ENCODE measurements around the gene TMEM39B.
"Not testable (repeated sequence)": the region's sequence is repeated elsewhere in the genome, so short reads cannot be mapped to it uniquely, and the experiment has no call there.

TMEM39B gene

DNA sequence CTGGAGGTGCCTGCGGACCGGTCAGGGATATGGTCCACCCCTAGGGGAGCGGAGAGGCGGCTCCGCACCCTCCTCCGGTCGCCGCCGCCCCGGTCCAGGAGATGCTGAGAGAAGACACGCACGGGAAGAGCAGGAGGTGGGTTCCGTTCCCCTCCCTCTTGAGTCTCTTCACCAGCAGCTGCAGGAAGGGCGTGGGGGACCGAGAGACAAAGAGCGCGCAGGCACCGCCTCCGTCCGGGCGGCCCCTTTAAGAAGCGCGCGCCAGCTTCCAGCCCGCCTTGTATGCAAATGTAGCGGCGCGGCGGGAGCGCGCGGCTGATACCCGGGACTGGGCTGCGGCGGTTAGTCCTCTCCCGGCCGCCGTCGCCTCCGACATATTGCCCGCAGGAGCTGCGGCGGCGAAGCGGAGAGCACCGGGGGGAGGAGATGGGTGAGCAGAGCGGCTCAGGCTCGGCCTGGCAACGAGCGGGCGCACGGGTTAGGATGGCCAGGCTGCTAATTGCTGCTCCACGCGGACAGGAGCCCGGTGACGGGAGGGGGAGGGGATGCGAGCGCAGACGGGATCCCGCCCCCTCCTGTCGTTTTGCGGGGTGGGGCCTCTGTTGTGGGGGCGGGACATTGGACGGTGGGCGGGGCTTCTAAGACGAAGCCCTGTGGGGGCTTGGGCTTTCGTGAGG, at the start of gene TMEM39B:
TMEM39B (plus strand) TSS at position 318 of the 677 bp plus-strand sequence; CDS start at position 427, 109 bp downstream.
- DNase-seq (ENCODE audit: low read depth, low spot score), result peak; percentile 99

DNA sequence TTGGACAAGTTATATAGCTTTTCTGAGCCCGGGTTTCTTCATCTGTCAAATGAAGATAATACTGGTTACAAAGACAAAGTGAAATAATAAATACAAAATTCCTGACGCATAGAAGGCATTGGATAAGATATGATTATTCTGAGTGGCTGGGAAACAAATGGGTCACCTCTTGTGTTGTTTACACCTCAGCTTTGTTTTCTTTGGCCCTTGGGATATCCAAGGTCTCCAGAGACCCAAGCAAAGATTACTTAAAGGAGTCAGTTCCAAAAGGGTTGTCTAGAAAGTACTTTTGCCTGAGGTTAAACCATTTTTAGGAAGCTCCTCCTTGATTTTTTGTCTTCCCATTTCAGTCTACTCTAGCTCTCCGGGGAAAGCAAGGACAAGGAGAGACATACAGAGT, 49.4 kb upstream of the TMEM39B start:
- DNase-seq (ENCODE audit: low read depth, low spot score), result no peak

DNA sequence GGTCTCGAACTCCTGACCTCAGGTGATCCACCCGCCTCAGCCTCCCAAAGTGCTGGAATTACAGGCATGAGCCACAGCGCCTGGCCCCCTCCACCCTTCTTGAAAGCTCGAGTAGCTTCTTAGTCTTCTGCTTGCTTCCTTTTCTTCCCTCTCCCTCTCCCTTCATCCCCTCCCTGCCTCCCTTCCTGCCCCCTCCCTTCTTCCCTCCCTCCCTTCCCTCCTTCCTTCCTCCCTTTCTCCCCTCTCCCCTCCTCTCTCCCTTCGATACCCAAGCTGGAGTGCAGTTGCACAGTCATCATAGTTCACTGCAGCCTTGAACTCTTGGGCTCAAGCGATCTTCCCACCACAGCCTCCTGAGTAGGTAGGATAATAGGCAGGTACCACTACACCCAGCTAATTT, 47.2 kb upstream of the TMEM39B start:
- DNase-seq (ENCODE audit: low read depth, low spot score), result no peak

DNA sequence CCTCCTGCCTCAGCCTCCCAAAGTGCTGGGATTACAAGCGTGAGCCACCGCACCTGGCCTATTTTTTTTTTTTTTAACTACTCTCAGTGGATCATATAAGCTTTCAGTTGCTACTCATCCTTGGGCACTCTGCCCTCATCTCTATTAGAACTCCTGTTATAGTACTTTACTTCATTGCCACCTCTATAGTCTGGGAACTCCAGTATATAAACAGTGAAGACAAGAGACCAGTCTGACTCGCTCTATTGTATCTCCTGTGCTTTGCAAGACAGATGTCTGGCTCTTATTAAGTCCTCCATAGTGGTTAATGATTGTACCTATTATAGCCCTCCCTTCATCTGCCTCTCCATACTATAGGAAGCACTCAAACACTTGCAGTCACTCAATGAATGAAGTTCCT, 44.0 kb upstream of the TMEM39B start:
- DNase-seq (ENCODE audit: low read depth, low spot score), result no peak

DNA sequence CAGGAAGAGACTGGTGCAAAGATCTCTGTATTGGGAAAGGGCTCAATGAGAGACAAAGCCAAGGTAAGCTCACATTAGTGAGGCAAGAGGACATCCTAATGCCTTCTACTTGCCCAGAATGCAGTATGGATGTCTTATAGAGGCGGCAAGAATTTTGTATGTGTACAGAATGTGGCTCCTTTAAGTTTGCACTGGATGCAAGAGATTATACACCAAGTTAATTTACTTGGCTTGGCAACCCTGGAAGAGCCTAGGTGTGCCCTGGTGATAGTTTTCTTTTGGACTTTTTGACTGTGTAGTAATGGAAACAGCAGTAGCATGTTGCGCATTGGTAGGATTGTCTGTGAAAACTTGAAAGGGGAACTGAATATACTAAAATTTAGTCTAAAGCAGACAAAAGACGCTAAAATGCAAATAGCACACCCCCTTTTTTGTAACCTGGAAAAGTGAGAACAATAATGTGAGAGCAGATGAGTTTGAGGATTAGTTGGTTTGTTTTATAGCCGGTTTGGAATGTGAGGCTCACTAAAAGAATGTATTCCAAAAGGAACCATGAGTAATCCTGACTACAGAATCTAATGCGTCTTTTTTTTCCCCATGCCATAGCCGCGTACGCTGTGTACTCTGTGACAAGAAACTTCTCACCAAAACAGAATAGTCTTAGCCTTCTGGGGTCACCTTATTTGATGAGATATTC, 41.0 kb upstream of the TMEM39B start:
- peak; percentile 79 for DNase-seq (ENCODE audit: low read depth, low spot score)

DNA sequence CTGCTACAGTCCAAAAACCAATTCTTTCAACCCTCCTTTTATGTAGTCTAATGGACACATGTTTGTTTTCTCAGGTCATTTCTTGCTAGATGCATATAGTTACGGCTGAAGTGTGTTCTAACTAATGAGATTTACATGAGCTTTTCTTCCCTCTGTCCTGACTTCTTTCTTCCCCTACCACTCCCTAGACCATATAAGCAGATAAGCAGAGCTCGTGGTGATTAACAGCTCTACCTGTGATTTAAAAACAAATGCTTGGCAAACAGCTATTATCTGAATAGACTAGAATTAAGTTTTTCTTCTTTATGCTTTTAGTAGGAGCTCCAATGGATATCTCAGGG, 40.5 kb upstream of the TMEM39B start:
- DNase-seq (ENCODE audit: low read depth, low spot score), result no peak

DNA sequence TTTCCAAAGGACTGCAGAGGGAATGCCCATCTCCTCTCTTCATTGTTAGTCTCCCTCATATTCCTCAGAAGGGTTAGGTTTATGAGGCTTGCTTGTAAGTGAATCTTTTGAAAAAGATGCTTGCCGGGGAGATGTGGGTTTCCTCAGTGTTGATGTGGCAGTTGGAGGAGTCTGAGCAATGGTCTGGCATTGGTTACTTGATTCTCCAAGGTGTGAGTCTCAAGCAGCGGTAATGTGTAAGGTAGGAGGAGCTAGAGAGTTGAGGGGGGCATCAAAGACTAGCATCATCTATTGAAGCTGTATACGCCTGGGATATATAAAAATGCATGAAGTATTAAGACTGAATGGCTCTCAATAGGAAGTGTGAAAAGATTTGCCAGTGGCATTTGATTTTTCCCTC, 37.6 kb upstream of the TMEM39B start:
- DNase-seq (ENCODE audit: low read depth, low spot score), result no peak

DNA sequence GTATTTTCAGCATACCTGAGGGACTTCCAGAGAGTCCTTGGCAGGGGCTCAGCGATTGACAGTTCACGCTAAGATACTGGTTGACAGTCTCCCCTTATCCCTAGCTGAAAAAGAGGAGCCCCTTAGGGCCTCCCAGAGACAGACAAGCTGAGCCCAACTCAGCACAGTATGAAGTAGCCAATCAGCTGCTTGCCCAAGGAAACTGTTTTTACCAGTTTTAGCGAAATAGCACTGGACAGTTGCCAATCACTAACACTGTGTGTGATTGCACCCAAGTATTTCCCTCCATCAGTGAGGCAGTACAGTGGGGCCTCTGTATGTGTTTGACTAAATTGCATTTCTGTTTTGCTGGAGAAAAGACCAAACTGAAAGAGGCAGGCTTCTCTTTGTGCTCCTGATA, 32.0 kb upstream of the TMEM39B start:
- peak; percentile 16 for DNase-seq (ENCODE audit: low read depth, low spot score)

DNA sequence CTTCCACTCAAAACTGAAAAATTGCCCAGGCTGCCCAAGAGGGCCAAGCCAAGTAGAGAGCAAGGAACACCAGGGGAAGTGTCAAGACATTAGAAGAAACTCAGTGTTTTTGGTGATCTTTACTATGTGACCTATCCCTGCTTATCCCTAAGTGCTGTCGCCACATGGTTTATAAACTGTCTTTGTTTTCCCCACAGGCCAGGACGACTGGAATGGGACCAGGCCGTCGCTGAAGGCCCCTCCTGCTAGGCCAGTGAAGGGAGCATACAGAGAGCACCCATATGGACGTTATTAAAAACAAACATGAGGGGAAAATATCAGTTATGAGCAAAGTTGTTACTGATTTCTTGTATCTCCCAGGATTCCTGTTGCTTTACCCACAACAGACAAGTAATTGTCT, 30.4 kb upstream of the TMEM39B start:
- DNase-seq (ENCODE audit: low read depth, low spot score), result no peak

DNA sequence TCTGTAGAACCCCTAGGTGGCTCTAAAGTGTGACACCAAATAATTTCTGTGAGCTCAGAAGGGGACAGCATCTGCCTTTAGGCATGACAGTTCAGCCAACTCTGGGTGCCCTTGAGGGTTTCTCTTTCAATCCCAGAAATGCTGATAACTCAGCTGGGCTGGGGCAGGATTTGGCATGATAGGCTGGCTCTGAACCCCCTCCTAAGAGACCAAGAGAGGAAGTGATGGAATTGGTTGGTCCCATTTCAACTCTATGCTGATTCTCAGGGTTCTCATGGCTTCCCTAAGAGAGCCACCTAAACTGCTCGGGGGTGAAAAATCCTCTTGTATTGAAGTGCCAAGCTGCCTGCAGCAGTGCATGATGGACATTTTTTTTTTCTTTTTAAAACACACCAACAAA, 28.5 kb upstream of the TMEM39B start:
- no peak for DNase-seq (ENCODE audit: low read depth, low spot score)

DNA sequence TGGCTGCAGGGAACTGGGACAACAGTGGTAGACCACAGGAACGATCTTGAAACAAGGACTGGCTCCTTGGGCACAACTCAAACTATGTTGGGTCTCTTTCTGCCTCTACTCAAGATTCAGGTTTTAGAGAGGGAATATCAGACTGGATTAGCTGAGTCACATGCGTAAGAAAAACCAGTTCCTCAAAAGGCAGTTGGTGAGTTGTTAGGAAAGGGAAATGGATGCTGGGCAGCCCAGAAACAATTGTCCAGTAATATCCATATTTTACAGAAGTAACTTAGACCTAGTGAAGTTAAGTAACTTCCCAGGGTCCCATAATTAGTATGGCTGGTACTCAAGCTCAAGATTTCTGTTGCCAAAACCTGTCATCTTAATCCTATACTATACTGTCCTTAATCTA, 27.0 kb upstream of the TMEM39B start:
- DNase-seq (ENCODE audit: low read depth, low spot score), result no peak

DNA sequence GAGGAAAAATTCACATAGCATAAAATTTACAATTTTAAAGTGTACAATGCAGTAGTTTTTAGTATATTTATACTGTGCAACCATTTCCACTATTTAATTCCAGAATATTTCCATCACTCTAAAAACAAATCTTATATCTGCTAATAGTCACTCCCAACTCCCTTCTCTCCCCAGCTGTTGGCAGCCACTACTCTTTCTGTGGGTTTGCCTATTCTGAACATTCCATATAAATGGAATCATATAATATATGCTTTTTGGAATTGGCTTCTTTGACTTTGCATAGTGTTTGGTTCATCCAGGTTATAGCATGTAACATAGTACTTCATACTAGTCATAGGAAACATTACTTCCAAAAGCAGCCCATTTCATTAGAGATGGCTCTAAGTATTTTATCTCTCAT, 25.0 kb upstream of the TMEM39B start:
- DNase-seq (ENCODE audit: low read depth, low spot score), result no peak

DNA sequence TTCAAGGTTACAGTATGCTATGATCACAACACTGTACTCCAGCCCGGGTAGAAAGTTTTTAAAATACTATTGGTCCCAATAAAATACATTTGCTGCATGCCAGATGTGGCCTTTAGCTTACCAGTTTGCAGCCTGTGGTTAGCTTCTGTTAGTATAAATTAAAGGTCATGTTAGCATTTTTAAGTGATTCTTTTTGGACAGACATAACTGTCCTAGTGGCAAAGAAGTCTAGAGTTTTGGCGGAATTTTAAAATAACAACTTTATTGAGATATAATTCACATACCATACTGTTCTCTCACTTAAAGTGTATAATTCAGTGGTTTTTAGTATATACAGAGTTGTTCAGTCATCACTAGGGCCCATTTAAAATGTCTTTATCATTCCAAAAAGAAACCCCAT, 24.3 kb upstream of the TMEM39B start:
- no peak for DNase-seq (ENCODE audit: low read depth, low spot score)

DNA sequence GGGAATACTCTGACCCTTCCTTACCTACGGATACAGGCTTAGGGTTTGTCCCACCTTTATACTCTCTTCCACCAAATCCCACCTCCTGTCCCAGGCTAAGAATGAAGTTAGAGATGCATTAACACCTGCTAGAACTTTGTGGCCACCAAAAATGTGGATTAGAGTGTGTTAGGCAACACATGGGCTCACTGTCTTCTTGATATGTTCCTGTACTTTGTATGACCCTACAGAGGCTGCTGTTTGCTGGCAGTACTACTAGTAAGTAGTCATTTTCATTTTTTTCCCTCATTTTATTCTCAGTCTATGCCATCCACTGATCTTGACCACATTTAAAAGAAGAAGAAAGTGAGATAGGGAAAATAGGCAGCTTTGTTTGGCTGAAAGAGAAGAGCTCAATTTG, 21.0 kb upstream of the TMEM39B start:
- no peak for DNase-seq (ENCODE audit: low read depth, low spot score)

DNA sequence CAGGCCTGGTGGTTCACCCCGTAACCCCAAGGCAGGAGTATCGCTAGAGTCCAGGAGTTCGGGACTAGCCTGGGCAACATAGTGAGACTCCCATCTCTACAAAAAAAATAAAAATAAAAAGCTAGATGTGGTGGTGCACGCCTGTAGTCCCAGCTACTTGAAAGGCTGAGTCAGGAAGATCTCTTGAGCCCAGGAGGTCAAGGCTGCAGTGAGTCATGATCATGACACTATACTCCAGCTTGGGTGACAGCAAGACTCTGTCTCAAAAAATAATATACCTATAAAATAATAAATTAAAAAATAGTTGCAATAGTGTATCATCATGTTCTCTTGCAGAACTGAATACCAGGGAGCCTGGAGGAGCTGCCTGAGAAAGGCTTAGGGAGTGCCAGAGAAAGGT, 19.9 kb upstream of the TMEM39B start:
- no peak for DNase-seq (ENCODE audit: low read depth, low spot score)

DNA sequence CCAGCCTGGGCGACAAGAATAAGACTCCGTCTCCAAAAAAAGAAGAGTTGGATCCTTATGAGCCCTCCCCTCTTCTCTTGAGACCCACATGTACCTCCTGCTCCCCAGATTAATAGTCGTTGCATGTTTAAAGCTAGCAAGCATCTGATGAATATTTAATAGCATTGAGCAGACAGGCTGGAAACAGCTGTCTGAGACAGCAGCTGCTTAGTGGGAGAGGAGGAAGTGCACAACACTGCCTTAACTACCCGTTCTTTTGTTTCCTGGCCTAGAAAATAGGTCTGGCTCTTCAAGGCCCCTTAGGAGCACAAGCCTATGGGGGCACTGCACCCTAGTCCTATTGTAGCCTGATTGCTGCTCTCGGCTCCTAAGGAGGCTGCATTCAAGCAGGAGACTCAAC, 17.3 kb upstream of the TMEM39B start:
- DNase-seq (ENCODE audit: low read depth, low spot score), result no peak

DNA sequence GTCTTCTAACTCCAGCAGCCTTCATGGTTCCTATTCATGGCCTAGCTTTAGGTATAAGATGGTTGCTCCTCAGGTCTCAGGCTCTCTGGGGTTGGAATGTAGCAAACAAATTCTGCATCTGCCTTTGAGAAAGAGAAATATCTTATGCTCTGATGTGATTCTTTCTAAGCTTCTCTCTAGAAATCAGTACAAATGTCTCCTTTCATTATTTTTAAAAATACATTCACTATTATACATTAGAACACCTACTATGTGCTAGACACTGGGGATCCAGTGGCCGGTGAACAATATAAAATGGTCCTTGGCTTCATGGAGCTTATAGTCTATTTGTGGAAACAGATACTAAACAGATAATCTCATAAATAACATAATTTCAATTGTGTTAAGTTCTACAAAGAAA, 16.1 kb upstream of the TMEM39B start:
- DNase-seq (ENCODE audit: low read depth, low spot score), result no peak

DNA sequence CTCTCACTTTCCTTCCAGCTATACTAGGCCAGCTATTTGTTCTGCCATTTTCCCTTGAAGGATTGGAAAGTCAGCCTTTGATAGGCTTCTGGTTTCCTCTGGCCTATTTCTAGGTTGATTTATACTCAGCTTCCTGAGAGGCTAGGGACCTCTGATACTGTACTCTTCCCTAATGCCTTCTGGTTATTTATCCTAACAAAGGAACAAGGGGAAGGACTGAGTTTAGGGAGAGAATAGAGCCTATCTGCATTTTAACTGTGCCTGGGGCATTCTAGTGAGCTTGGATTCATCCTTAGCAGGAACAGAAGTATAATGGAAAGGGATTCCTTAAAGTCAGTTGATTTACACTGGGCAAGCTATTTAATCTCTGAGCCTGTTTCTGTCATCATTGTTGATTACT, 11.8 kb upstream of the TMEM39B start:
- DNase-seq (ENCODE audit: low read depth, low spot score), result no peak

DNA sequence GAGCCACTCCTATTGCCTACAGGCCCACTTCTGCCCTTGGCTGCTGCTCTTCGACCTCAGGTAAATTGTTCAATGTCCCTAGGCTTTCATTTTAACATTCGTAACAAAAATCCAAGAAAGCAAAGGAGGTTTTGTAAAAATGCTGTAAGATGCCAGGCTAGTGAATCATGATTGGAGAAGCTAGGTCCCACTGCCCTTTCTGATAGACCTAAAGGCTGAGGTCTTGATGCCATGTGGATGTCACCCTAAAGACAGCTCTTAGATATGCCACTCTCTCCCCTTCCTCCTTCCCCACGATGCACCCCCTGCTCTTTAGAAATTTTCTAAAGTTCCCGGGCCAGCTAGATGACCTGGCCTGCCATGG, 9.9 kb upstream of the TMEM39B start:
- DNase-seq (ENCODE audit: low read depth, low spot score), result no peak

DNA sequence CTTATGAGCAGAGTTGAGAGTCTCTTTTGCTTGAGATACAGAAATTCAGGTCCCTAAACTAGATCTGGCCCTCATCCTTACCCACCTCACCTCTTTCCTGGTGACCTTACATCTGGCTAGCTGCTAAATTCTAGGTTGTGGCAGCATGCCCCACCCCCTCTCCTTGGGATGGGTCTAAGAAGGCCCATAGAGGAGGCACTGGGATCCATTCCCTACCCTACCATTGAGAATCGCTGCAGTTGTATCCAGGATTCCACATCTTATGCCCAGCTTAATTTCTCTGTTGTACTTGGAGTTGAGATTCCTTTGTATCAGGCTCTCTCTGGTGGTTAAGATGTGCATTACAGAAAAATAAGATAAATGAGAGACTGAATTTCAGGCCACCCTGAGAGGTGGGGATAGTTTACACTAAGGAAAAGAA, 9.5 kb upstream of the TMEM39B start:
- peak; percentile 75 for DNase-seq (ENCODE audit: low read depth, low spot score)

DNA sequence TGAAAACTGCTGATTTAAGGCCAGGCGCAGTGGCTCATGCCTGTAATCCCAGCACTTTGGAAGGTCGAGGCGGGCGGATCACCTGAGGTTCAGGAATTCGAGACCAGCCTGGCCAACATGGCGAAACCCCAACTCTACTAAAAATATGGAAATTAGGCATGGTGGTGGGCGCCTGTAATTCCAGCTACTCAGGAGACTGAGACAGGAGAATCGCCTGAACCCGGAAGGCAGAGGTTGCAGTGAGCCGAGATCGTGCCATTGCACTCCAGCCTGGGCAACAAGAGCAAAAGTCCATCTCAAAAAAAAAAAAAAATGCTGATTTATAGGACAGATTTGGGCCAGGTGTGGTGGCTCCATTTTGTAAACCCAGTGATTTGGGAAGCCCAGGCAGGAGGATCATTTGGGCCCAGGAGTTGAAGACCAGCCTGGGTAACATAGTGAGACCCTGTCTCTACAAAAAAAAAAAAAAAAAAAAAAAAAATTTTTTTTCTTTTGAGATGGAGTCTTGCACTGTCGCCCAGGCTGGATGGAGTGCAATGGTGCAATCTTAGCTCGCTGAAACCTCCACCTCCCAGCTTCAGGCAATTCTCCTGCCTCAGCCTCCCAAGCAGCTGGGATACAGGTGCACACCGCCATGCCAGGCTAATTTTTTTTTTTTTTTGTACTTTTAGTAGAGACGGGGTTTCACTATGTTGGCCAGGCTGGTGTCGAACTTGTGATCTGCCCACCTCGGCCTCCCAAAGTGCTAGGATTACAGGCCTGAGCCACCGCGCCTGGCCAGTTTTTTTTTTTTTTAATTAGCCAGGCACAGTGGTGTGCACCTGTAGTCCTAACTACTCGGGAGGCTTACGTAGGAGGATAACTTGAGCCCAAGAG, 6.9 kb upstream of the TMEM39B start:
- DNase-seq (ENCODE audit: low read depth, low spot score), result not testable (repeated sequence)

DNA sequence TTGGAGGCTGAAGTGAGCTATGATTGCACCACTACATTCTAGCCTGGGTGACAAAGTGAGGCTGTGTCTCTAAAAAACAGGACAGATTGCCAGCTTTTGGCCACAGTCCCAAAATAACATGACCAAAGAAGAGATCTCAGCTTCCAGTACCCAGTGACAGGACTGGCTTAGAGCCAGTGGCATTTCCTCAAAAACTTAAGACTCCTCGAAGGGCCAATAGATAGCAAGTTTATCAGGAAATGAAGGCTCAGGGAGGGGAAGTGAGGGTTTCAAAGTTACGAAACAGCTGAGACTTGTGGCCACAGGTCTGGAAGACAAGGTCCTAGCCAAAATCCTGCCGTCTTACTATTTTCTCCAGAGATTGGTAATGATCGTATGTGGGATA, 6.3 kb upstream of the TMEM39B start:
- DNase-seq (ENCODE audit: low read depth, low spot score), result peak; percentile 76
